GM12878 (cell line): Measurements from ENCODE around the gene OGFRL1. TPM values are rescaled to one million over a fixed set of nuclear protein-coding genes. Genes with fewer than 3 reads are reported as not detected.

Source experiments
- ATAC-seq: fragments of 200-7000 bp; cut with Tn5 transposase; 3 replicates; pipeline ENCODE4 v1.9.1; 2020; ENCODE audit warnings: mild to moderate bottlenecking, moderate library complexity
- BruUV-seq: library from RNA; stranded (reverse); fragments of 400-500 nt; replicated peaks from 2 replicates; lab custom pipeline; 2021; lab: Mats Ljungman, UMichigan
- CTCF ChIA-PET: fragments of 300-600 bp; sonication (Branson Sonifier 250); formaldehyde crosslinking; extraction: SDS; loops from one replicate; lab custom pipeline; 2021; ENCODE audit warnings: inconsistent platforms; lab: Yijun Ruan, JAX
- POLR2A ChIA-PET: fragments of 350-600 bp; formaldehyde crosslinking; extraction: SDS; loops from one replicate; lab custom pipeline; 2021; ENCODE audit warnings: inconsistent platforms; lab: Charles Lee
- RAD21 ChIA-PET: fragments of 300-600 bp; sonication (Branson Sonifier 250); formaldehyde crosslinking; loops from one replicate; lab custom pipeline; 2023; ENCODE audit warnings: antibody characterized with exemption; ENCODE audit not compliant: unreplicated experiment; lab: Charles Lee
- SMC1A ChIA-PET: fragments of 300-600 bp; sonication (Branson Sonifier 250); formaldehyde crosslinking; loops from one replicate; lab custom pipeline; 2023; ENCODE audit not compliant: unreplicated experiment, uncharacterized antibody; lab: Charles Lee
- DNase-seq: peaks from one replicate; pipeline ENCODE4 v3.0.0-alpha.2; 2011; ENCODE audit warnings: low read depth, low spot score
- FAIRE-seq: peaks from 3 replicates; lab custom pipeline; 2011; peaks lifted over from hg19 to GRCh38; lab: Jason Lieb, UNC
- H2AFZ ChIP-seq: 2 replicates; pipeline ENCODE4 v1.6.0; 2011; ENCODE audit warnings: low read depth, low read length, control low read depth; ENCODE audit not compliant: control insufficient read depth
- H3K27ac ChIP-seq: 2 replicates; pipeline ENCODE4 v1.5.1; 2011; ENCODE audit warnings: control low read depth; ENCODE audit not compliant: control insufficient read depth, insufficient read depth
- H3K27me3 ChIP-seq, 2 experiments: replicated peaks in 1 of 2; 2 replicates each; pipeline versions ENCODE4 v1.6.0 to v1.6.1; 2011; ENCODE audit warnings: low read length in 1 of 2; ENCODE audit not compliant: control insufficient read depth in 2 of 2, insufficient read depth in 2 of 2
- H3K36me3 ChIP-seq, 2 experiments: 2 replicates each; pipeline ENCODE4 v1.5.1; 2011; ENCODE audit warnings: low read length in 1 of 2; ENCODE audit not compliant: control insufficient read depth in 2 of 2, insufficient read depth in 2 of 2
- H3K4me1 ChIP-seq: 2 replicates; pipeline ENCODE4 v1.6.1; 2011; ENCODE audit warnings: mild to moderate bottlenecking, low read length, moderate library complexity, mixed read lengths; ENCODE audit not compliant: control insufficient read depth, insufficient read depth
- H3K4me2 ChIP-seq: 2 replicates; pipeline ENCODE4 v1.6.0; 2011; ENCODE audit warnings: control low read depth; ENCODE audit not compliant: control insufficient read depth, insufficient read depth
- H3K4me3 ChIP-seq: fragments of 200-600 bp; sonication (generic); 2 replicates; pipeline ENCODE4 v1.5.1; 2016
- H3K79me2 ChIP-seq: 2 replicates; pipeline ENCODE4 v1.6.0; 2011; ENCODE audit warnings: low read length; ENCODE audit not compliant: control insufficient read depth, insufficient read depth
- H3K9ac ChIP-seq: 2 replicates; pipeline ENCODE4 v1.8.0; 2011; ENCODE audit warnings: low read length, control low read depth, mixed read lengths; ENCODE audit not compliant: control insufficient read depth, insufficient read depth
- H3K9me3 ChIP-seq: replicated peaks from 3 replicates; pipeline ENCODE4 v1.5.1; 2011; ENCODE audit warnings: mild to moderate bottlenecking, low read length; ENCODE audit not compliant: control insufficient read depth, insufficient read depth
- H4K20me1 ChIP-seq: 2 replicates; pipeline ENCODE4 v1.6.0; 2011; ENCODE audit not compliant: control insufficient read depth, insufficient read depth
- MYB ChIP-seq: fragments of 150-350 bp; IDR thresholded peaks from 2 replicates; pipeline ENCODE4 v1.6.1; 2014; ENCODE audit warnings: mild to moderate bottlenecking, low read depth, low read length, borderline replicate concordance
- NFYA ChIP-seq: IDR thresholded peaks from 2 replicates; pipeline ENCODE4 v1.6.1; 2011; ENCODE audit warnings: low read depth, mild to moderate bottlenecking, low read length, improper control_type of control experiment, borderline replicate concordance
- SUPT20H ChIP-seq: IDR thresholded peaks from 2 replicates; pipeline ENCODE4 v1.6.1; 2011; ENCODE audit warnings: low read depth, mild to moderate bottlenecking, low read length, moderate library complexity, borderline replicate concordance; ENCODE audit not compliant: control insufficient read depth
- TBL1XR1 ChIP-seq: IDR thresholded peaks from 2 replicates; pipeline ENCODE4 v1.6.1; 2012; ENCODE audit warnings: low read depth, low read length, improper control_type of control experiment
- ZNF217 ChIP-seq: fragments of 450-650 bp; IDR thresholded peaks from 2 replicates; pipeline ENCODE4 v1.6.1; 2017; ENCODE audit warnings: antibody characterized with exemption, mild to moderate bottlenecking
- WGBS: methylation state at CpG from one replicate; pipeline ENCODE4 v1.1.6; 2016; ENCODE audit warnings: low lambda C conversion rate; ENCODE audit not compliant: insufficient replicate concordance, insufficient coverage; ENCODE audit errors: missing lambda C conversion rate; 5-methylcytosine and 5-hydroxymethylcytosine counted together
- in situ Hi-C: fragments of 300-500 bp; cut with MboI; formaldehyde crosslinking; loops from 9 replicates; pipeline ENCODE4 v1.14.3; 2018; ENCODE audit warnings: mixed read lengths
- intact Hi-C: fragments of 100-400 bp; cut with micrococcal nuclease; formaldehyde crosslinking; loops from one replicate; pipeline ENCODE4 v1.14.2; 2022; ENCODE audit not compliant: unreplicated experiment
- polyA plus RNA-seq, 11 experiments: library from polyadenylated mRNA; depleted of rRNA in 4 of 11; unstranded in 6 of 11; stranded (reverse) in 5 of 11; fragments of >200 nt; fragmentation: Nextera tagmentation in 4 of 11; fragmentation: Illumina TruSeq in 1 of 11; extraction: Ambion mirVana in 4 of 11; extraction: Trizol in 1 of 11; gene quantifications; 1 replicate in 1 of 11; 2 replicates in 10 of 11; pipeline versions ENCODE4 v1.2.1 to v1.2.3, GENCODE V29; 2011 to 2016; ENCODE audit warnings: inconsistent platforms in 2 of 11, missing spikeins in 2 of 11, low read depth in 1 of 11
- total RNA-seq, 4 experiments: library from RNA; depleted of rRNA in 3 of 4; stranded (reverse); fragments of >200 nt in 3 of 4; fragmentation: Illumina TruSeq in 1 of 4; extraction: Trizol in 1 of 4; gene quantifications; 2 replicates each; pipeline versions ENCODE4 v1.2.1 to v1.2.3, GENCODE V29; 2013 to 2021
- TF ChIP-seq, protein P1 (sequence below): fragments of 150-350 bp; IDR thresholded peaks from 2 replicates; pipeline ENCODE4 v1.6.1; 2014; ENCODE audit warnings: mild to moderate bottlenecking, low read depth, low read length
- TF ChIP-seq, protein P2 (sequence below): IDR thresholded peaks from 2 replicates; pipeline ENCODE4 v1.6.1; 2012; ENCODE audit warnings: mild to moderate bottlenecking, low read depth, low read length
- TF ChIP-seq, protein P3 (sequence below): IDR thresholded peaks from 2 replicates; pipeline ENCODE4 v1.6.1; 2011; ENCODE audit warnings: low read depth, mild to moderate bottlenecking, low read length, moderate library complexity, borderline replicate concordance; ENCODE audit errors: extremely low read depth
- TF ChIP-seq, protein P4 (sequence below): fragments of 450-650 bp; conservative IDR thresholded peaks from 2 replicates; pipeline ENCODE4 v1.6.1; 2017; ENCODE audit warnings: mild to moderate bottlenecking, moderate library complexity

Gene OGFRL1
- total and polyA plus RNA-seq, 10 of the 15 experiments (the other 5 are each of a cell fraction or from before 2014, with no cell fraction given), result 0.24 to 5.8 (median 2.3) TPM

DNA sequence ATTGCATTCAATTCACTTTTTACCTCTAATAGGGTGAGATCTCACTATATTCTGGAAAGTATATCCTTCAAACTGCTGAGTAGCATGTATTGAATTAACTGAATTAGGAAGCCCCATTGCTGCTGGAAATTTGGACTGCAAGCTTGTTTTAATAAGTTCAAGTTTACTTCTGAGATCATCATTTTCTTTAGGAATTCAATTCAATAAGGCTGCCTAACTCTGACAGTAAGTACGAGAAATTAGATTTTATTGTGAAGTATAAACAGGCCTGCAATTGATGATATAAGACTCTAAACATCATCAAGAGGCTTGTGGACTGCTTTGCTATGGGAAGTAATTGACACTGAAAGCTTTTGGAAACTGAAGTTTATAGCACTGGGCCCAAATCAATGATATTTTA, 44.4 kb downstream of the OGFRL1 start:
- no peak overlapping the region for H3K4me3 ChIP-seq
- DNase-seq, result no peak
- no peak overlapping the region for H3K9ac ChIP-seq
- H3K27me3 ChIP-seq, result no peaks in the 10 kb centered on the region; a peak in 1 of 4 replicates
- ChIA-PET RAD21 (no interaction called here), POLR2A (no interaction called here), CTCF (interaction anchor here (1.3 kb wide), 1 partner anchor 17 kb away, joined by 3 read pairs; no protein-coding TSS in a partner anchor), SMC1A (interaction anchor here (0.7 kb wide), 1 partner anchor 9 kb away, joined by 3 read pairs; no protein-coding TSS in a partner anchor)
- in situ Hi-C loops, result no loop called here
- no peaks in the 10 kb centered on the region for H4K20me1 ChIP-seq
- no TSS peak for BruUV-seq
- H3K79me2 ChIP-seq, result no peaks in the 10 kb centered on the region
- no peaks in the 10 kb centered on the region for H3K9me3 ChIP-seq
- no peak for FAIRE-seq
- no peak overlapping the region for H3K27ac ChIP-seq
- TF ChIP-seq MYB (no peak), ZNF217 (no peak)
- H2AFZ ChIP-seq, result no peak overlapping the region
- H3K36me3 ChIP-seq, result no peaks in the 10 kb centered on the region
- intact Hi-C loops, result no loop called here
- no peaks in the 10 kb centered on the region for H3K4me1 ChIP-seq
- no peak overlapping the region for H3K4me2 ChIP-seq
- no peak for ATAC-seq
- 0% methylated on average over 1 of the region's 1 CpG for WGBS

DNA sequence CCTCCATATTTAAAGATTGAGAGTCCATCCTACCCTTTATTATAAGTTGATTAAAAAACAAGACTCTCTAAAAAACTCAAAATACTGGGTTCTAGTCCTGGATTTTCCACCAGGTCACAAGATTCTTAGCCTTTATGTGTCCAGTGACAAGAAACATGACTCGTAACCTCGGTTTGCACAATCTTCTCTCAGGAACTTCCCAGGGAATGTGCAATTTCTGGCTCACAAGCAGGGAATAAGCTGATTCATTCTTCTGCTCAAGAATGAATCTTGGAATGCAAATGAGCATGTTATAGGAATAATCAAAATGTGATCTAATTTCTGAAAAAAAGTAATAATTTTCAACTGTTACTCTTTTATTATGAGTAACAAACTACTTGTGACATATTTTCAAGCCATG, 45.1 kb downstream of the OGFRL1 start:
- BruUV-seq, result no TSS peak
- H3K36me3 ChIP-seq, result no peaks in the 10 kb centered on the region
- intact Hi-C loops (no loop called here), in situ Hi-C loops (no loop called here)
- no peak overlapping the region for H2AFZ ChIP-seq
- H3K4me3 ChIP-seq, result no peak overlapping the region
- no peak for FAIRE-seq
- H3K27me3 ChIP-seq, result no peaks in the 10 kb centered on the region; a peak in 1 of 4 replicates
- no peaks in the 10 kb centered on the region for H3K79me2 ChIP-seq
- CTCF ChIA-PET, result interaction anchor here (1.3 kb wide), 1 partner anchor 16 kb away, joined by 3 read pairs; no protein-coding TSS in a partner anchor
- H3K27ac ChIP-seq, result no peak overlapping the region
- no peak for DNase-seq
- H3K9ac ChIP-seq, result no peak overlapping the region
- SMC1A ChIA-PET, result no interaction called here
- H3K4me1 ChIP-seq, result no peaks in the 10 kb centered on the region
- no peak for ATAC-seq
- no peaks in the 10 kb centered on the region for H3K9me3 ChIP-seq
- TF ChIP-seq, protein P1, sequence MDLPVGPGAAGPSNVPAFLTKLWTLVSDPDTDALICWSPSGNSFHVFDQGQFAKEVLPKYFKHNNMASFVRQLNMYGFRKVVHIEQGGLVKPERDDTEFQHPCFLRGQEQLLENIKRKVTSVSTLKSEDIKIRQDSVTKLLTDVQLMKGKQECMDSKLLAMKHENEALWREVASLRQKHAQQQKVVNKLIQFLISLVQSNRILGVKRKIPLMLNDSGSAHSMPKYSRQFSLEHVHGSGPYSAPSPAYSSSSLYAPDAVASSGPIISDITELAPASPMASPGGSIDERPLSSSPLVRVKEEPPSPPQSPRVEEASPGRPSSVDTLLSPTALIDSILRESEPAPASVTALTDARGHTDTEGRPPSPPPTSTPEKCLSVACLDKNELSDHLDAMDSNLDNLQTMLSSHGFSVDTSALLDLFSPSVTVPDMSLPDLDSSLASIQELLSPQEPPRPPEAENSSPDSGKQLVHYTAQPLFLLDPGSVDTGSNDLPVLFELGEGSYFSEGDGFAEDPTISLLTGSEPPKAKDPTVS, result no peak
- TF ChIP-seq, protein P2, sequence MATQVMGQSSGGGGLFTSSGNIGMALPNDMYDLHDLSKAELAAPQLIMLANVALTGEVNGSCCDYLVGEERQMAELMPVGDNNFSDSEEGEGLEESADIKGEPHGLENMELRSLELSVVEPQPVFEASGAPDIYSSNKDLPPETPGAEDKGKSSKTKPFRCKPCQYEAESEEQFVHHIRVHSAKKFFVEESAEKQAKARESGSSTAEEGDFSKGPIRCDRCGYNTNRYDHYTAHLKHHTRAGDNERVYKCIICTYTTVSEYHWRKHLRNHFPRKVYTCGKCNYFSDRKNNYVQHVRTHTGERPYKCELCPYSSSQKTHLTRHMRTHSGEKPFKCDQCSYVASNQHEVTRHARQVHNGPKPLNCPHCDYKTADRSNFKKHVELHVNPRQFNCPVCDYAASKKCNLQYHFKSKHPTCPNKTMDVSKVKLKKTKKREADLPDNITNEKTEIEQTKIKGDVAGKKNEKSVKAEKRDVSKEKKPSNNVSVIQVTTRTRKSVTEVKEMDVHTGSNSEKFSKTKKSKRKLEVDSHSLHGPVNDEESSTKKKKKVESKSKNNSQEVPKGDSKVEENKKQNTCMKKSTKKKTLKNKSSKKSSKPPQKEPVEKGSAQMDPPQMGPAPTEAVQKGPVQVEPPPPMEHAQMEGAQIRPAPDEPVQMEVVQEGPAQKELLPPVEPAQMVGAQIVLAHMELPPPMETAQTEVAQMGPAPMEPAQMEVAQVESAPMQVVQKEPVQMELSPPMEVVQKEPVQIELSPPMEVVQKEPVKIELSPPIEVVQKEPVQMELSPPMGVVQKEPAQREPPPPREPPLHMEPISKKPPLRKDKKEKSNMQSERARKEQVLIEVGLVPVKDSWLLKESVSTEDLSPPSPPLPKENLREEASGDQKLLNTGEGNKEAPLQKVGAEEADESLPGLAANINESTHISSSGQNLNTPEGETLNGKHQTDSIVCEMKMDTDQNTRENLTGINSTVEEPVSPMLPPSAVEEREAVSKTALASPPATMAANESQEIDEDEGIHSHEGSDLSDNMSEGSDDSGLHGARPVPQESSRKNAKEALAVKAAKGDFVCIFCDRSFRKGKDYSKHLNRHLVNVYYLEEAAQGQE, result no peak
- no peak for TF ChIP-seq NFYA
- TF ChIP-seq, protein P3, sequence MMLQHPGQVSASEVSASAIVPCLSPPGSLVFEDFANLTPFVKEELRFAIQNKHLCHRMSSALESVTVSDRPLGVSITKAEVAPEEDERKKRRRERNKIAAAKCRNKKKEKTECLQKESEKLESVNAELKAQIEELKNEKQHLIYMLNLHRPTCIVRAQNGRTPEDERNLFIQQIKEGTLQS, result no peak
- TF ChIP-seq, protein P4, sequence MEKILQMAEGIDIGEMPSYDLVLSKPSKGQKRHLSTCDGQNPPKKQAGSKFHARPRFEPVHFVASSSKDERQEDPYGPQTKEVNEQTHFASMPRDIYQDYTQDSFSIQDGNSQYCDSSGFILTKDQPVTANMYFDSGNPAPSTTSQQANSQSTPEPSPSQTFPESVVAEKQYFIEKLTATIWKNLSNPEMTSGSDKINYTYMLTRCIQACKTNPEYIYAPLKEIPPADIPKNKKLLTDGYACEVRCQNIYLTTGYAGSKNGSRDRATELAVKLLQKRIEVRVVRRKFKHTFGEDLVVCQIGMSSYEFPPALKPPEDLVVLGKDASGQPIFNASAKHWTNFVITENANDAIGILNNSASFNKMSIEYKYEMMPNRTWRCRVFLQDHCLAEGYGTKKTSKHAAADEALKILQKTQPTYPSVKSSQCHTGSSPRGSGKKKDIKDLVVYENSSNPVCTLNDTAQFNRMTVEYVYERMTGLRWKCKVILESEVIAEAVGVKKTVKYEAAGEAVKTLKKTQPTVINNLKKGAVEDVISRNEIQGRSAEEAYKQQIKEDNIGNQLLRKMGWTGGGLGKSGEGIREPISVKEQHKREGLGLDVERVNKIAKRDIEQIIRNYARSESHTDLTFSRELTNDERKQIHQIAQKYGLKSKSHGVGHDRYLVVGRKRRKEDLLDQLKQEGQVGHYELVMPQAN, result no peak
- TF ChIP-seq TBL1XR1, result no peak
- TF ChIP-seq SUPT20H, result no peak
- POLR2A ChIA-PET, result no interaction called here
- no peaks in the 10 kb centered on the region for H4K20me1 ChIP-seq
- RAD21 ChIA-PET, result no interaction called here
- no peak overlapping the region for H3K4me2 ChIP-seq
- 81% methylated on average over 2 of the region's 2 CpGs for WGBS
